ENCODE data around the gene ELP4.

GRCh38 chr11:31803813-31804311 lies 294.3 kb downstream of the ELP4 start:
- no peak for TF ChIP-seq POLR2A (IDR thresholded peaks at IDR 0.05)
- TF ChIP-seq, protein P1, sequence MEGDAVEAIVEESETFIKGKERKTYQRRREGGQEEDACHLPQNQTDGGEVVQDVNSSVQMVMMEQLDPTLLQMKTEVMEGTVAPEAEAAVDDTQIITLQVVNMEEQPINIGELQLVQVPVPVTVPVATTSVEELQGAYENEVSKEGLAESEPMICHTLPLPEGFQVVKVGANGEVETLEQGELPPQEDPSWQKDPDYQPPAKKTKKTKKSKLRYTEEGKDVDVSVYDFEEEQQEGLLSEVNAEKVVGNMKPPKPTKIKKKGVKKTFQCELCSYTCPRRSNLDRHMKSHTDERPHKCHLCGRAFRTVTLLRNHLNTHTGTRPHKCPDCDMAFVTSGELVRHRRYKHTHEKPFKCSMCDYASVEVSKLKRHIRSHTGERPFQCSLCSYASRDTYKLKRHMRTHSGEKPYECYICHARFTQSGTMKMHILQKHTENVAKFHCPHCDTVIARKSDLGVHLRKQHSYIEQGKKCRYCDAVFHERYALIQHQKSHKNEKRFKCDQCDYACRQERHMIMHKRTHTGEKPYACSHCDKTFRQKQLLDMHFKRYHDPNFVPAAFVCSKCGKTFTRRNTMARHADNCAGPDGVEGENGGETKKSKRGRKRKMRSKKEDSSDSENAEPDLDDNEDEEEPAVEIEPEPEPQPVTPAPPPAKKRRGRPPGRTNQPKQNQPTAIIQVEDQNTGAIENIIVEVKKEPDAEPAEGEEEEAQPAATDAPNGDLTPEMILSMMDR (IDR thresholded peaks at IDR 0.05), result no peak
